Neural cell (in vitro differentiated cells): ENCODE data around the gene GAB1. TPM values are rescaled to one million over a fixed set of nuclear protein-coding genes. Genes with fewer than 3 reads are reported as not detected.

ENCODE experiments used
- H2AFZ ChIP-seq: fragments of 200-600, 300-800 bp; sonication (generic), shearing (Covaris generic); 2 replicates; pipeline ENCODE4 v1.6.0; 2014; ENCODE audit warnings: low read depth, mild to moderate bottlenecking, antibody characterized with exemption, low read length, moderate library complexity
- H3F3A ChIP-seq: fragments of 200-600 bp; shearing (Covaris generic); 2 replicates; pipeline ENCODE4 v1.6.1; 2016; ENCODE audit warnings: mild to moderate bottlenecking, moderate library complexity, mixed read lengths, antibody characterized with exemption, low read length; ENCODE audit not compliant: insufficient read depth, poor library complexity, severe bottlenecking
- H3K27ac ChIP-seq: fragments of 200-600, 300-800 bp; sonication (generic), shearing (Covaris generic); 2 replicates; pipeline ENCODE4 v1.5.1; 2014; ENCODE audit warnings: mild to moderate bottlenecking, low read length, moderate library complexity
- H3K27me3 ChIP-seq: fragments of 300-800, 200-600 bp; sonication (generic), shearing (Covaris generic); 2 replicates; pipeline ENCODE4 v1.6.0; 2014; ENCODE audit warnings: mild to moderate bottlenecking, low read depth, low read length, moderate library complexity; ENCODE audit not compliant: insufficient read depth
- H3K36me3 ChIP-seq: fragments of 300-800, 200-600 bp; sonication (generic), shearing (Covaris generic); 2 replicates; pipeline ENCODE4 v1.5.1; 2014; ENCODE audit warnings: mild to moderate bottlenecking, antibody characterized with exemption, low read length, moderate library complexity; ENCODE audit not compliant: insufficient read depth
- H3K4me2 ChIP-seq: fragments of 300-800, 200-600 bp; sonication (generic), shearing (Covaris generic); 2 replicates; pipeline ENCODE4 v1.6.0; 2014; ENCODE audit warnings: mild to moderate bottlenecking, low read length
- H3K4me3 ChIP-seq: fragments of 300-800, 200-600 bp; sonication (generic), shearing (Covaris generic); 2 replicates; pipeline ENCODE4 v1.5.1; 2014; ENCODE audit warnings: mild to moderate bottlenecking, low read length, moderate library complexity
- H3K79me2 ChIP-seq: fragments of 200-600 bp; shearing (Covaris generic); replicated peaks from 2 replicates; pipeline ENCODE4 v1.6.0; 2014; ENCODE audit warnings: mild to moderate bottlenecking, low read length, moderate library complexity; ENCODE audit not compliant: insufficient read depth
- H3K9ac ChIP-seq: fragments of 300-800, 200-600 bp; sonication (generic), shearing (Covaris generic); 2 replicates; pipeline ENCODE4 v1.6.1; 2016; ENCODE audit warnings: mild to moderate bottlenecking, low read length, mixed read lengths
- H3K9me2 ChIP-seq: fragments of 200-600 bp; shearing (Covaris generic); 2 replicates; pipeline ENCODE4 v1.6.1; 2016; ENCODE audit warnings: mild to moderate bottlenecking, low read length, mixed read lengths; ENCODE audit not compliant: insufficient read depth
- H3K9me3 ChIP-seq: fragments of 200-600, 300-800 bp; sonication (generic), shearing (Covaris generic); 2 replicates; pipeline ENCODE4 v1.6.1; 2016; ENCODE audit warnings: mild to moderate bottlenecking, mixed run types, low read length, moderate library complexity, mixed read lengths
- H4K20me1 ChIP-seq: fragments of 200-600 bp; shearing (Covaris generic); 2 replicates; pipeline ENCODE4 v1.6.1; 2016; ENCODE audit warnings: mild to moderate bottlenecking, mixed run types; ENCODE audit not compliant: insufficient read depth
- CTCF ChIP-seq: fragments of 450-650 bp; IDR thresholded peaks from 2 replicates; pipeline ENCODE4 v1.5.1; 2014; ENCODE audit warnings: antibody characterized with exemption, mild to moderate bottlenecking, moderate library complexity; ENCODE audit not compliant: poor library complexity, severe bottlenecking
- EP300 ChIP-seq: fragments of 450-650 bp; conservative IDR thresholded peaks from 2 replicates; pipeline ENCODE4 v1.6.1; 2014; ENCODE audit warnings: antibody characterized with exemption, mild to moderate bottlenecking, moderate library complexity; ENCODE audit not compliant: poor library complexity, severe bottlenecking
- EZH2 ChIP-seq: fragments of 200-600, 300-800 bp; shearing (Covaris generic), sonication (generic); IDR thresholded peaks from 2 replicates; pipeline ENCODE4 v1.6.1; 2014; ENCODE audit warnings: antibody characterized with exemption, low read length, borderline replicate concordance, mild to moderate bottlenecking; ENCODE audit not compliant: insufficient read depth, poor library complexity, severe bottlenecking
- MXI1 ChIP-seq: fragments of 450-650 bp; conservative IDR thresholded peaks from 2 replicates; pipeline ENCODE4 v1.6.1; 2014; ENCODE audit warnings: antibody characterized with exemption, mild to moderate bottlenecking; ENCODE audit not compliant: poor library complexity, severe bottlenecking
- POLR2AphosphoS5 ChIP-seq: IDR thresholded peaks from 2 replicates; pipeline ENCODE4 v1.6.1; 2012
- RAD21 ChIP-seq: fragments of 450-650 bp; conservative IDR thresholded peaks from 2 replicates; pipeline ENCODE4 v1.6.1; 2014; ENCODE audit warnings: antibody characterized with exemption, mild to moderate bottlenecking, moderate library complexity
- REST ChIP-seq: IDR thresholded peaks from 2 replicates; pipeline ENCODE4 v1.6.1; 2012; ENCODE audit warnings: borderline replicate concordance
- SMC3 ChIP-seq: fragments of 450-650 bp; conservative IDR thresholded peaks from 2 replicates; pipeline ENCODE4 v1.6.1; 2014; ENCODE audit warnings: antibody characterized with exemption, mild to moderate bottlenecking, moderate library complexity; ENCODE audit not compliant: poor library complexity
- TAF1 ChIP-seq: IDR thresholded peaks from 2 replicates; pipeline ENCODE4 v1.6.1; 2012; ENCODE audit warnings: low read depth
- polyA plus RNA-seq: library from polyadenylated mRNA; depleted of rRNA; stranded (reverse); fragments of >200 nt; gene quantifications from 2 replicates; pipeline ENCODE4 v1.2.3, GENCODE V29; 2014

The GAB1 gene
- polyA plus RNA-seq, 1 donor from 2014 or later, result 2.4 TPM

GRCh38 chr4:143390764-143391163 lies 54.1 kb downstream of the GAB1 start:
- Histone ChIP-seq H3K4me2 (no peak overlapping the region), H3K27ac (no peak overlapping the region), H3K4me3 (no peak overlapping the region), H3K9me2 (no peaks in the 10 kb centered on the region), H3K9me3 (no peaks in the 10 kb centered on the region), H3K36me3 (no peaks in the 10 kb centered on the region), H3K79me2 (no peaks in the 10 kb centered on the region), H3F3A (no peaks in the 10 kb centered on the region), H3K9ac (no peak overlapping the region), H4K20me1 (no peaks in the 10 kb centered on the region), H3K27me3 (no peaks in the 10 kb centered on the region), H2AFZ (no peak overlapping the region)
- TF ChIP-seq REST, result no peak
- TF ChIP-seq POLR2AphosphoS5, result no peak
- no peak for TF ChIP-seq CTCF
- TF ChIP-seq EP300, result no peak
- no peak for TF ChIP-seq SMC3
- TF ChIP-seq MXI1, result no peak
- no peak for TF ChIP-seq TAF1
- TF ChIP-seq EZH2, result no peak

- Histone ChIP-seq H3K9me2 (no peaks in the 10 kb centered on the region), H3K79me2 (no peaks in the 10 kb centered on the region), H2AFZ (no peak overlapping the region), H3K36me3 (no peaks in the 10 kb centered on the region), H3K27me3 (no peaks in the 10 kb centered on the region), H3K4me2 (no peak overlapping the region), H3K9me3 (no peaks in the 10 kb centered on the region), H3K27ac (no peak overlapping the region), H3K4me3 (no peak overlapping the region), H4K20me1 (no peaks in the 10 kb centered on the region), H3K9ac (no peak overlapping the region), H3F3A (no peaks in the 10 kb centered on the region)
- TF ChIP-seq MXI1, result no peak
- no peak for TF ChIP-seq CTCF
- TF ChIP-seq EP300, result no peak
- TF ChIP-seq RAD21, result no peak
- TF ChIP-seq REST, result no peak
- no peak for TF ChIP-seq POLR2AphosphoS5
- no peak for TF ChIP-seq EZH2
- no peak for TF ChIP-seq TAF1
- no peak for TF ChIP-seq SMC3
Observed at GRCh38 chr4:143391261-143391660, 54.6 kb downstream of the GAB1 start.
